ENCODE results near the gene CHPF. TPM values are rescaled to one million over a fixed set of nuclear protein-coding genes. Genes with fewer than 3 reads are reported as not detected.
A peak's percentile ranks its signal among the peaks of the same experiment; 100 is the strongest.

Gene CHPF, protein sequence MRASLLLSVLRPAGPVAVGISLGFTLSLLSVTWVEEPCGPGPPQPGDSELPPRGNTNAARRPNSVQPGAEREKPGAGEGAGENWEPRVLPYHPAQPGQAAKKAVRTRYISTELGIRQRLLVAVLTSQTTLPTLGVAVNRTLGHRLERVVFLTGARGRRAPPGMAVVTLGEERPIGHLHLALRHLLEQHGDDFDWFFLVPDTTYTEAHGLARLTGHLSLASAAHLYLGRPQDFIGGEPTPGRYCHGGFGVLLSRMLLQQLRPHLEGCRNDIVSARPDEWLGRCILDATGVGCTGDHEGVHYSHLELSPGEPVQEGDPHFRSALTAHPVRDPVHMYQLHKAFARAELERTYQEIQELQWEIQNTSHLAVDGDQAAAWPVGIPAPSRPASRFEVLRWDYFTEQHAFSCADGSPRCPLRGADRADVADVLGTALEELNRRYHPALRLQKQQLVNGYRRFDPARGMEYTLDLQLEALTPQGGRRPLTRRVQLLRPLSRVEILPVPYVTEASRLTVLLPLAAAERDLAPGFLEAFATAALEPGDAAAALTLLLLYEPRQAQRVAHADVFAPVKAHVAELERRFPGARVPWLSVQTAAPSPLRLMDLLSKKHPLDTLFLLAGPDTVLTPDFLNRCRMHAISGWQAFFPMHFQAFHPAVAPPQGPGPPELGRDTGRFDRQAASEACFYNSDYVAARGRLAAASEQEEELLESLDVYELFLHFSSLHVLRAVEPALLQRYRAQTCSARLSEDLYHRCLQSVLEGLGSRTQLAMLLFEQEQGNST
- total RNA-seq (2014; rRNA removed; shearing (Covaris generic)) = 52.4 and 67.1 TPM in 2 replicates
- 98.9 and 117 TPM in 2 replicates for polyA plus RNA-seq (2014; cell fraction: nucleus; rRNA removed)

DNA sequence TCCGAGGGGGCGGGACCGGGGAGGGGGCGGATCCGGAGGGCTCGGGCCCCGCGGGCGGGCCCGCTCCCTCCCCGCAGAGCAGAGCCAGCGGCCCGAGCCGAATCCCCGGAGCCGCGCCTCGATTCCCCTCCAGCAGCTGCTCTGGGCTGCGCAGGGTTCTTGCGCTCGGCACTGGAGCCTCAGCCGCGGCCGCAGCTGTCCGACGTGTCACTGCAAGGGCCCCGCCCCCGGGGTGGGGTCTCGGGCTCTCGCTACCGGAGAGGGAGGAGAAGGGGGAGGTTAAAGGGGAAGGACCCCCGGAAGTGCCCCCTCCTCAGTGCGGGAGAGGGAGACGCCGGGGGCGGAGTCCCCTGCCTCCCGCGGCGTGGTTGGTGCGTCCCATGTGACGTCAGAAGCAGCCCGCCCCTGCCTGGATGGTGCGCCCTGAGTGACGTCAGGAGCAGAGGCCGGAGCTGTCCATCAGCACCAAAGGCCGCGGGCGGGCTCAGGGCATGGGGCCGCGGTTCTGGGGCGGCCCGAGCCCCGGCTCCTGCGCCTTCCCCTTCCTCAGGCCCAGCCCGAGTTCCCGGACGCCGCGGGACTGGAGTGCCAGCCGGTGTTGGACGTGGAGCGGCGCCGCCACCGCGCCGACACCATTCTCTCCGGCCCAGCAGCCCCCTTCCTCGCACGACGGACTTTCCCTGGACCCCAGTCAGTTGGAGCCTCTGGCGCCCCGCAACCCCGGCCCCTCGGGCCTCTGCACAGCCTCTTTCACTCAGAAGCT lies at the start of gene CHPF, which contains the start of gene TMEM198:
CHPF (minus strand) TSS at position 214 of the 763 bp plus-strand sequence. CDS start 271 bp downstream, outside the sequence.
TMEM198 (plus strand) TSS at position 433 of the 763 bp plus-strand sequence. CDS start 700 bp downstream, outside the sequence.
- DNase-seq (ENCODE audit: extremely low read depth, low read depth) = peak; percentile 98

GRCh38 chr2:219593154-219593553 lies 49.5 kb upstream of the CHPF start:
- DNase-seq (ENCODE audit: extremely low read depth, low read depth) = no peak

DNA sequence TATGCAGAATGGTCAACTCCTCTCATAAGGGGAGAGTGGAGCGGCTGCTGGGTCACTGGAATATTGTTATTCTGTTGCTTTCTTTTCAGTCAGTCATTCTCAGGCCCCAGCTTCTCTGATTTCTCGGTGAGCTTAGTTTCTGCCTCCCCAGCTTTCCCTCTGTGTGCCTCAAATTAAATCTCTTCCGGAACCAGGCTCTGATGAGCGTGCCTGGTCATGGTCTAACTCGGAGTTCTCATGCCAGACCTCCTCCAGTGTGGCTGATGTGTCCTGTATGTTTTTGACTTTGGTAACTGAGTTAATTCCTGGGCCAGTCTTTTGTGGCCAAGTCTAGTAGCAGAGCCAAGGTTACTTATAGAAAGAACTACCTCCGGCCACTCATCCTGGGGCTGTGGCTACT lies 49.1 kb upstream of the CHPF start:
- no peak for DNase-seq (ENCODE audit: extremely low read depth, low read depth)

- DNase-seq (ENCODE audit: extremely low read depth, low read depth) = no peak
Measured at GRCh38 chr2:219591091-219591490, 47.5 kb upstream of the CHPF start.

DNA sequence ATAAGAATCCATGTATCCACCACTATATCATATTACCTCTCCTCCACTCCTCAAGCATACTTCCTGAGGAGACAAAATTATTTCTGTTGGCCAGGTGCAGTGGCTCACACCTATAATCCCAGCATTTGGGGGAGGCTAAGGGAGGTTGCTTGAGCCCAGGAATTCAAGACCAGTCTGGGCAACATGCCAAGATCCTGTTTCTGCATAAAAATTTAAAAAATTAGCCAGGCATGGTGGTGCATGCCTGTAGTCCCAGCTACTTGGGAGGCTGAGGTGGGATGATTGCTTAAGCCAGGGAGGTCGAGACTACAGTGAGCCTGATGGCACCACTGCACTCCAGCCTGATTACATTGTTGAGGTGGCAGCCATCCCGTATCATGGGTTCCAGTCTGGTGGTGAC lies 37.7 kb upstream of the CHPF start:
- DNase-seq (ENCODE audit: extremely low read depth, low read depth) = no peak

DNA sequence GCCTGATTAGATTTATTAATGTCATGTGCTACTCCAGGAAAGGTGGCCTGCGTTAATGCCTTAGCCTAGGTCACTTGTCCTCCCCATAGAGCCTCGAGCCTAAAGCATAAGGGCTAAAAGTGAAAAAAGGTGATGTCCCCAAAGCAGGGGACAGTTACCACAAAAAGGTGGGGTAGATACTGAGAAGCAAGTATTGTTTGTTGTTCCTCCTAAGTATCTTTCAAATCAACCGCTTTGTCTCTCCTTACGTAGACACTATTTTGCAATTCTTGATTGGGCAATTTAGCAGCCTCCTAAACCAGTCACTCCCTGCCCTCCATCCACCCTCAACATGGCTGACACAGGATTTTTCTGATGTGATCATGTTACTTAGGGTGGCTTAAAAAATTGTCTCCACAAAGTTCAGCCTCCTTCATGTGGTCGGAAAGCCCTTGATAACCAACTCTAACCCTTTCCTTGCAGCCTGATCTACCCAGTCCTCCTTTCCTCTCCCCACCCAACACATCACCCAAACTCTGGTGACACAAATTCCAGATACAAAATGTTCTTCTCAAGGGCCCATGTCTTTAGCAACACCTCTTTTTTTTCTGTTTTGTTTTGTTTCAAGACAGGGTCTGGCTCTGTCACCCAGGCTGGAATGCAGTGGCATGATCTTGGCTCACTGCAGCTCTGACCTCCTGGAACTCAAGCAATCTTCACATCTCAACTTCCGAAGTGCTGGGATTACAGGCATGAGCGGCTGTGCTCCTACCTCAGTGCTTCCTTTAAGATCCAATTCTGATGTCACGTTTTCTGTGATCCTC lies 35.4 kb upstream of the CHPF start:
- no peak for DNase-seq (ENCODE audit: extremely low read depth, low read depth)

DNA sequence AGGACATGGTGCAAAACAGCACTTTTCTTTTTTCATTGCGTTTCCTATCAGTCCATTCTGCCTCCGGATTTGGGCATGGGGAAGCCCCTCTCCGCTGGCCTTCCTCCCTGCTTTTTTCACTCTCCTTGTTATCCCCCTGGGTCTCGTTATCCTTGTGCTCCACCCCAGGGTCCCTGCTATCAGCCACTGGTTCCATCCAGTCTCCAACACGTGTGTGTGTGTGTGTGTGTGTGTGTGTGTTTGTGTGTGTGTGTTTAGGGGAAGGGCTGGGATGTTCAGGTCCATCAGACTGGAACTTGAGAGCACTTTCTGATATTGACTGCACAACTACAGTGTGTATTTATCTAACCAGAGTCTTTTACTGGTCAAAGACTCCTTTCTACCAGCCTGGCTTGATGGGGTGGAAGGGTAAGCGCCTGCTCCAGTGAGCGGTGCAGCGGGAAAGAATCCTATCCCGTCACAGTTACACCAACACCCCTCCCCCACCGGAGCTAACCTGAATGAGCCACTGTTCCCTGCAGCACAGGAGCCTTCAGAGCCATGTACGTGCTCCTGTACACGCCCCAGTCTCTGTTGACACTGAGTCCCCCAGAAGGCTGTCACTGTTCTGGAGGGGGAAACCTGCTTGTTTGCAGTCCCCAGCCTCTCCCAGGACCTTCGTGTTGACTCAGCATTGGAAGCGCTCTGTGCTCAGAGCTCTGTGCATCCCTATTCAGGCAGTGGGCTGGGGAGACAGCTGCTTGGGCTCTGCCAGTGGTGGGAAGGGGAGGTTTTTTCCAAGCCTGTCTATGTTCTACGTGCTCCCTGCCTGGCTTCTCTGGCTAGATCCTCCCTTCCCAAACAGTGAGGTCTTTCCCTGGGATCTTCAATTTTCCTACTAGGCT lies 33.1 kb upstream of the CHPF start:
- no peak for DNase-seq (ENCODE audit: extremely low read depth, low read depth)

DNA sequence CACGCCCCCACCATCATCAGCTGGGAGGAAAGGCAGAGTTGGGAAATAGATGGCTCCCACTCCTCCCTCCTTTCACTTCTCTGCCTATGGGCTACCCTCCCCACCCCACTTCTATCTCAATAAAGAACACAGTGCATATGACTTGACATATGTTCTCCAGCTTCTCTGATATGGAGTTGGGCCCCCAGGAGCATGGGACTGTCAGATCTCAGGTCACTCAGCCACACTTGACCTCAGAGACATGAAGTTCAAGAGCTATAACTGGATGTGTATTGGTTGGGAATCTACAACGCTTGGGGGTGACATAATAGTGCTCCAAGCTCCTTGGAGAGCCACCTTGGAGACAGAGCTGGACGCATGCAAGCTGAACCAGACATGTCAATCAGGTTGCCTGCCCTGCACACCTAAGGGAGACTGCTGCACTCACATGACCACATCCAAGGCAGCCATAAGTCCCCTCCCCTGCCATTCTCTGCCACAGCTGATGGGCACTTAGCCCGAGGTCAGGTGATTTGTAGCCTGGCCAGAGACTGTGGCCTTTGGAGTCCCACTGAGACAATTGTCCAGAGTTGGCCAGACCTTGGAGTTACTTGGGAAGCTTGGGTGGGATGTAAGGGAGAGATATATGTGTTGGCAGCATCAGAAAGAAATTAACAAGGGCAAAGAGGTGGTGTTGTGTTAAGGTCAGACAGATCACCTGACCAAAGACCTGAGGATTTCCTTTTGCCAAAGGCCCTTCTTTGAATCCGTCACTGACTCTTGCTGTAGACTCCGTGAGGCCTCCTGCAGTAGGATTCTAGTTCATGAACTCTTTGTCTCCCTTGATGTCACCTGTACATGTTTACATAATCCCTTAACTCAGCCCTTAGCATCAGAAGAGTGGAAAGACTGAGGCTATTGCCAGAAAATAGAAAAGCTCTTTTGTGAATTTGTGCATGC lies 32.2 kb upstream of the CHPF start:
- DNase-seq (ENCODE audit: extremely low read depth, low read depth) = no peak

- DNase-seq (ENCODE audit: extremely low read depth, low read depth) = no peak
Measured at GRCh38 chr2:219574484-219575311, 31.1 kb upstream of the CHPF start.

- no peak for DNase-seq (ENCODE audit: extremely low read depth, low read depth)
Measured at GRCh38 chr2:219573166-219573565, 29.6 kb upstream of the CHPF start.

GRCh38 chr2:219572237-219573001 lies 28.8 kb upstream of the CHPF start, which contains the start of gene INHA:
Gene INHA, plus strand, starts transcription at chr2:219572310. Its CDS starts 65 bp downstream, at chr2:219572375.
- DNase-seq (ENCODE audit: extremely low read depth, low read depth) = no peak

DNA sequence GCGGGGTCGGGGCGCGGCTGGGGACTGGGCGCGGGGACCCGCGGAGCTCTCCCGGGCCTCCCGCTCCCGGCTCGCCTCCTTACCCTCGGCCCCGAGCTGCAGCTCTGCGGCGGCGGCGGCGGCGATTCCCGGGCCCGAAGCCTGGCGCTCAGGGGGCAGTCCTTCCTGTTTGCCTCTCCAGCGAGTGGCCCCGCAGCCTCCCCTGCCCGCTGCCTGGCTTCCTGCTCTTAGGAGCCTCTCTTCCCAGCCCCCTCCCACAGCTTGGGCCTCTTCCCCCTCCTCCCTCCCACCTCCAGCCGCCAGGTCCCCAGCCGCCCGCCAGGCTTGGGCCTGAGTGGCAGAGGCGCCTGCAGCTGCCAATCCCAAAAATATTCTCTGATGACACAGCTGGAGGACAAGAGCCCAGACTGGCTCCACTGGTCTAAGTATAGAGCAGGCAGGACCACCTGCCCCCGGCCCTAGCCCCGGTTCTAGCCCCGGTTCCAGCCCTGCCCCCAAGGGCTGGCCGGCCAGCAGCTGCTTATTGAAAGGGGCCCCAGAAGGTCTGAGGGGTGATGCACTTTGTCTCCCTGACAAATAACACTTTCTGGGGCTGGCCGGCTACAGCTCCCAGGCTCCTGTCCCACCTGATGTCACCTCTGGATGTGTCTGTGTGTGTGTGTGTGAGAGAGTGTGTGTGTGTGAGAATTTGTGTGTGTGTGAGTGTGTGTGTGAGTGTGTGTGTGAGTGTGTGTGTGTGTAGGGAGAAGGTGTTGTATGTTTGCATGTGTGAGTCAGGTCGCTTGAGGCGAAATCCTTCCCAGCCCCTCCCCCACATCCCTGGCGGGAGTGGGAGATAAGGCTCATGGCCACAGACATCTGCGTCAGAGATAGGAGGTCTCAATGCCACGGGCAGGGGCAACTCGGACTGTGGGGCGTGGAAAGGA lies 28.0 kb upstream of the CHPF start, which contains the start of gene OBSL1:
OBSL1 (minus strand) TSS at position 229 of the 926 bp plus-strand sequence. CDS start 307 bp downstream, outside the sequence.
- no peak for DNase-seq (ENCODE audit: extremely low read depth, low read depth)

DNA sequence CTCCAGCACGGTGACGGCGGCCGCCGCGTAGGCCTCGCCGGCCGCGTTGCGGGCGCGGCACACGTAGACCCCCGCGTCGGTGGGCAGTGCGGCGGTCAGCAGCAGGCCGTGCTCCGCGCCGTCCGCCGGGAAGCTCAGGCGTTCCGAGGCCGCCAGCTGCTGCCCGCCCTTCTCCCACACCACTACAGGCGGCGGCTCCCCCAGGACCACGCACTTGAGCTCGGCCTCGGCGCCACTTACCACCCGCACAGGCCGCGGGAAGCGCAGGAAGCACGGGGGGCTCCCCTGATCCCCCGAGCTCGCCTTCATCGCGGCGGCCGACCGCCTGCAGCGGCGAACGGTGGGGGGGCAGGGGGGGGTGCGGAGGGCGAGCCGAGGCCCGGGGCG lies 27.3 kb upstream of the CHPF start:
- DNase-seq (ENCODE audit: extremely low read depth, low read depth) = no peak

- no peak for DNase-seq (ENCODE audit: extremely low read depth, low read depth)
Measured at GRCh38 chr2:219570194-219570923, 26.8 kb upstream of the CHPF start.
